Hematopoietic multipotent progenitor cell treated with erythropoietin and hydrocortisone succinate and interleukin-3 and kit ligand, for 6 days (in vitro differentiated cells): ENCODE measurements around the gene LRRC71.
A peak's percentile ranks its signal among the peaks of the same experiment; 100 is the strongest.

Source experiments
- DNase-seq: peaks from one replicate; pipeline ENCODE4 v3.0.0-alpha.2; 2015

LRRC71 gene

GRCh38 chr1:156893048-156893953 lies 27.1 kb upstream of the LRRC71 start, which contains the start of gene PEAR1:
Gene PEAR1, plus strand, starts transcription at chr1:156893718. Its CDS starts 10,209 bp downstream, at chr1:156903927.
- DNase-seq, result peak; percentile 27

GRCh38 chr1:156894001-156894400 lies 26.4 kb upstream of the LRRC71 start:
- DNase-seq, result no peak

- peak; percentile 96 for DNase-seq
Measured at GRCh38 chr1:156894711-156895454, 25.5 kb upstream of the LRRC71 start.

GRCh38 chr1:156895455-156895812 lies 25.0 kb upstream of the LRRC71 start:
- peak; percentile 55 for DNase-seq

- DNase-seq, result no peak
Measured at GRCh38 chr1:156895927-156896326, 24.5 kb upstream of the LRRC71 start.

GRCh38 chr1:156896490-156897033 lies 23.9 kb upstream of the LRRC71 start:
- no peak for DNase-seq

GRCh38 chr1:156897078-156897825 lies 23.2 kb upstream of the LRRC71 start:
- DNase-seq, result no peak

- peak; percentile 64 for DNase-seq
Measured at GRCh38 chr1:156898161-156898566, 22.3 kb upstream of the LRRC71 start.

GRCh38 chr1:156898971-156899664 lies 21.3 kb upstream of the LRRC71 start:
- no peak for DNase-seq

GRCh38 chr1:156899956-156900718 lies 20.3 kb upstream of the LRRC71 start:
- DNase-seq, result no peak

GRCh38 chr1:156900896-156901589 lies 19.4 kb upstream of the LRRC71 start:
- DNase-seq, result no peak

GRCh38 chr1:156901590-156901900 lies 18.9 kb upstream of the LRRC71 start:
- DNase-seq, result no peak

GRCh38 chr1:156901966-156902915 lies 18.2 kb upstream of the LRRC71 start:
- DNase-seq, result no peak

GRCh38 chr1:156903328-156904091 lies 16.9 kb upstream of the LRRC71 start:
- no peak for DNase-seq

GRCh38 chr1:156904187-156904959 lies 16.1 kb upstream of the LRRC71 start:
- DNase-seq, result no peak

- no peak for DNase-seq
Measured at GRCh38 chr1:156905176-156905575, 15.3 kb upstream of the LRRC71 start.

GRCh38 chr1:156905651-156906050 lies 14.8 kb upstream of the LRRC71 start:
- no peak for DNase-seq

GRCh38 chr1:156906206-156906906 lies 14.1 kb upstream of the LRRC71 start:
- DNase-seq, result no peak
